Measurements from ENCODE around the gene SPRR2D. TPM values are rescaled to one million over a fixed set of nuclear protein-coding genes. Genes with fewer than 3 reads are reported as not detected.

The SPRR2D gene
- total and polyA plus RNA-seq, 2 of the 4 experiments (the other 2 are of a cell fraction) = not detected

DNA sequence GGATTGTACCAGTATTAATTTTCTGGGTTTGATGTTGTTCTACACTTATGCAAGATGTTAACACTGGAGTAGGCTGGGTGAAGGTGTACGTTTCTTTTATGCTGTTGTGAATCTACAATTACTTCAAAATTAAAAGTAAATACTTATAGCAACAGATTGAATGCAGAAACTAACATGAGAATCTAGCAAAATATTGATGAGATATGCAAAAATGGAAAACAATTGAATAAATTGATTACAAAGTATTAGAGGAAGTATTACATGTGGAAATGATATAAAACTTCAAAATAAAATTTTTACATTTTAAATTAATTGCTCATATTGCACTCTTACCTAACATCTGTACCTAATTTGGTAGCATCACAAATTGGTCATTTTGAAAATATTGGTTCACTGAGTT is 45.1 kb downstream of the SPRR2D start:
- H3K23ac ChIP-seq (ENCODE audit: low read depth, low read length) = no peak overlapping the region
- no peak overlapping the region for H3K4ac ChIP-seq (ENCODE audit: low read depth, low read length)

More for the DNA sequence above, 45.1 kb downstream of the SPRR2D start:
- H2AK9ac ChIP-seq (replicated peaks; ENCODE audit: low read depth, low read length, poor library complexity) = no peak overlapping the region
- H2BK120ac ChIP-seq (ENCODE audit: low read depth, low read length) = no peak overlapping the region
- H3K9me3 ChIP-seq (ENCODE audit: control insufficient read depth, insufficient read depth, low read length) = no peaks in the 10 kb centered on the region
- no peak overlapping the region for H3K9ac ChIP-seq (ENCODE audit: low read depth, low read length)
- H4K8ac ChIP-seq (ENCODE audit: low read depth in 2 of 2, low read length in 2 of 2) = no peak overlapping the region
- H3K79me1 ChIP-seq (ENCODE audit: low read depth in 1 of 2, low read length in 2 of 2) = no peaks in the 10 kb centered on the region
- no peaks in the 10 kb centered on the region for H3K36me3 ChIP-seq (ENCODE audit: control insufficient read depth, insufficient read depth, low read length)
- no peak overlapping the region for H4K91ac ChIP-seq (ENCODE audit: insufficient read depth, low read depth, low read length)
- no peak overlapping the region for H2BK20ac ChIP-seq (ENCODE audit: low read depth, low read length)
- dilution Hi-C loops (cut with HindIII; ENCODE audit: low sequenced_read_pairs, unreplicated experiment) (no loop called here), in situ Hi-C loops (cut with MboI; ENCODE audit: low sequenced_read_pairs) (no loop called here), intact Hi-C loops (cut with micrococcal nuclease) (no loop called here)
- BruUV-seq (replicated peaks) = no TSS peak
- H3K4me2 ChIP-seq (ENCODE audit: low read depth, low read length) = no peak overlapping the region
- no peak overlapping the region for H2AFZ ChIP-seq (replicated peaks; ENCODE audit: low read length, poor library complexity)
- no peak for DNase-seq
- no peak overlapping the region for H4K5ac ChIP-seq (ENCODE audit: low read depth, low read length)
- no peak overlapping the region for H3K56ac ChIP-seq (ENCODE audit: extremely low read depth, insufficient read depth, low read length)
- CTCF ChIA-PET = interaction anchor here (0.7 kb wide), 1 partner anchor 12 kb away, joined by 3 read pairs; the partner anchor contains the start of gene SPRR1A
- H2AK5ac ChIP-seq (ENCODE audit: low read depth, low read length) = no peak overlapping the region
- no peaks in the 10 kb centered on the region for H3K9me1 ChIP-seq (ENCODE audit: insufficient read depth, low read length)
- no peak for ATAC-seq (ENCODE audit: low read depth)
- no peak overlapping the region for H3K18ac ChIP-seq (ENCODE audit: low read depth, low read length)
- H3K14ac ChIP-seq (replicated peaks; ENCODE audit: low read depth, low read length) = no peak overlapping the region
- H4K20me1 ChIP-seq (ENCODE audit: insufficient read depth, low read length) = no peaks in the 10 kb centered on the region
- TF ChIP-seq MAFK (IDR thresholded peaks at IDR 0.05; ENCODE audit: low read depth, low read length) (peak; percentile 59; the same call in 1 of the 2 replicates), CEBPB (IDR thresholded peaks at IDR 0.05; ENCODE audit: low read depth, low read length) (no peak), BHLHE40 (IDR thresholded peaks at IDR 0.05; ENCODE audit: low read depth, low read length) (no peak)
- TF ChIP-seq, protein P1, sequence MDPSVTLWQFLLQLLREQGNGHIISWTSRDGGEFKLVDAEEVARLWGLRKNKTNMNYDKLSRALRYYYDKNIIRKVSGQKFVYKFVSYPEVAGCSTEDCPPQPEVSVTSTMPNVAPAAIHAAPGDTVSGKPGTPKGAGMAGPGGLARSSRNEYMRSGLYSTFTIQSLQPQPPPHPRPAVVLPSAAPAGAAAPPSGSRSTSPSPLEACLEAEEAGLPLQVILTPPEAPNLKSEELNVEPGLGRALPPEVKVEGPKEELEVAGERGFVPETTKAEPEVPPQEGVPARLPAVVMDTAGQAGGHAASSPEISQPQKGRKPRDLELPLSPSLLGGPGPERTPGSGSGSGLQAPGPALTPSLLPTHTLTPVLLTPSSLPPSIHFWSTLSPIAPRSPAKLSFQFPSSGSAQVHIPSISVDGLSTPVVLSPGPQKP (IDR thresholded peaks at IDR 0.05; ENCODE audit: borderline replicate concordance, low read depth, low read length) = no peak
- no peaks in the 10 kb centered on the region for H3K4me1 ChIP-seq (ENCODE audit: control insufficient read depth, insufficient read depth, low read length)
- H3K4me3 ChIP-seq (ENCODE audit: insufficient read depth, low read depth, low read length) = no peak overlapping the region
- no peaks in the 10 kb centered on the region for H3K27me3 ChIP-seq (ENCODE audit: control insufficient read depth, insufficient read depth, low read length)
- H2BK5ac ChIP-seq (ENCODE audit: low read depth, low read length, poor library complexity, severe bottlenecking) = no peak overlapping the region
- no CpG with 5 or more reads among the region's 1 CpG for WGBS, 2 experiments (ENCODE audit: extremely low coverage in 2 of 2, insufficient read length in 1 of 2)
- no peak overlapping the region for H2BK15ac ChIP-seq (ENCODE audit: low read depth, low read length)
- no peak overlapping the region for H3K27ac ChIP-seq (ENCODE audit: insufficient read depth, low read length)
- POLR2A ChIA-PET (ENCODE audit: unreplicated experiment) = no interaction called here

Measured in IMR-90 (cell line).